Heart left ventricle (tissue), 16 donors: ENCODE data around the gene CCT5. TPM values are rescaled to one million over a fixed set of nuclear protein-coding genes. Genes with fewer than 3 reads are reported as not detected.

Experiments used
- ATAC-seq, 4 donors: fragments of 200-7000 bp; cut with Tn5 transposase; one replicate each; pipeline ENCODE4 v1.9.1; 2020 to 2022; ENCODE audit warnings: moderate library complexity in 4 of 4, mild to moderate bottlenecking in 3 of 4, moderate number of reproducible peaks in 1 of 4
- DNase-seq, 5 donors: peaks; one replicate each; pipeline ENCODE4 v3.0.0-alpha.2; 2020
- H3K27ac ChIP-seq, 12 donors: fragments of 200-600 bp; sonication (generic) in 4 of 12; one replicate each; pipeline versions ENCODE4 v1.5.0 to v1.8.0; 2016 to 2022; ENCODE audit warnings: mild to moderate bottlenecking in 2 of 12
- H3K27me3 ChIP-seq, 9 donors: fragments of 200-600 bp; sonication (generic) in 2 of 9; one replicate each; pipeline versions ENCODE4 v1.5.1 to v1.8.0; 2016 to 2022; ENCODE audit warnings: mild to moderate bottlenecking in 3 of 9
- H3K36me3 ChIP-seq, 9 donors: fragments of 200-600 bp; sonication (generic) in 2 of 9; one replicate each; pipeline versions ENCODE4 v1.5.0 to v1.8.0; 2018 to 2022; ENCODE audit warnings: mild to moderate bottlenecking in 2 of 9
- H3K4me1 ChIP-seq, 12 donors: fragments of 200-600 bp; sonication (generic) in 4 of 12; one replicate each; pipeline versions ENCODE4 v1.5.0 to v1.8.0; 2016 to 2022; ENCODE audit warnings: mild to moderate bottlenecking in 3 of 12
- H3K4me3 ChIP-seq, 12 donors: fragments of 200-600 bp; sonication (generic) in 4 of 12; one replicate each; pipeline versions ENCODE4 v1.5.0 to v1.8.0; 2017 to 2022; ENCODE audit warnings: mild to moderate bottlenecking in 9 of 12, moderate library complexity in 4 of 12
- H3K9me3 ChIP-seq, 12 donors: fragments of 200-600 bp; sonication (generic) in 4 of 12; one replicate each; pipeline versions ENCODE4 v1.5.0 to v1.8.0; 2016 to 2022; ENCODE audit warnings: mild to moderate bottlenecking in 1 of 12
- CTCF ChIP-seq, 12 donors: fragments of 200-600 bp; sonication (generic) in 4 of 12; IDR thresholded peaks; one replicate each; pipeline versions ENCODE4 v1.5.0 to v1.8.0; 2018 to 2022; ENCODE audit warnings: antibody characterized with exemption in 12 of 12, mild to moderate bottlenecking in 5 of 12
- POLR2A ChIP-seq, 2 donors: fragments of 450-650 bp; IDR thresholded peaks; one replicate each; pipeline ENCODE4 v1.6.1; 2017; ENCODE audit warnings: antibody characterized with exemption in 2 of 2, mild to moderate bottlenecking in 2 of 2, moderate library complexity in 2 of 2
- WGBS, 4 donors: extraction: QIAGEN DNeasy Blood & Tissue Kit in 2 of 4; methylation state at CpG; one replicate each; pipeline versions ENCODE4 v1.1.5 to v1.1.7; 2013 to 2018; 5-methylcytosine and 5-hydroxymethylcytosine counted together
- intact Hi-C, 10 donors: fragments of 100-400 bp; cut with DNase I; formaldehyde crosslinking; loops; one replicate each; pipeline versions ENCODE4 v1.11.1 to v1.14.2; 2022
- polyA plus RNA-seq, 2 donors: library from polyadenylated mRNA; stranded (reverse); fragments of 200-250 nt; gene quantifications; one replicate each; pipeline ENCODE4 v1.2.3, GENCODE V29; 2013
- total RNA-seq, 9 donors: library from RNA; depleted of rRNA in 2 of 9; stranded (reverse); fragments of >200 nt in 2 of 9; fragmentation: NEBNext Ultra II Directional in 3 of 9; extraction: Animal tissue kit (Norgen Biotek cat#: 25700) in 3 of 9; gene quantifications; one replicate each; pipeline versions ENCODE4 v1.1.0 to v1.2.4, GENCODE V29; 2016 to 2023
- donor health status: ischemic (EF 13 %, LVEDD 7.1; RV severe dilation, severe dysfunction).
- donor health status: healthy with polysubstance abuse.
- donor health status: DM: no; HTN: yes; CAD: no.
- donor health status: DM: no; HTN: no; CAD: no.
- donor health status: ischemic (EF 25% LVEDD 6.9; RV normal size, moderate dysfunction).
- donor health status: ischemic (EF 25% LVEDD 5.7; RV mildly dilated, moderate dysfunction).
- donor health status: healthy.
- donor health status: DM: yes; HTN: yes; CAD: no.
- donor health status: ischemic (EF 35%, LVEDD 5.7; RV mildly dilated, moderate dysfunction).
- donor health status: nonischemic (EF 11% LVEDD 7.7; RV severe dilation, severe dysfunction).
- donor health status: DM: yes; HTN: yes; CAD: no.
- donor health status: PGD.
- donor health status: ischemic (EF 29% LVEDD 5.4; RV normal size, mild dysfunction).
- donor health status: nonischemic (EF 23%, LVEDD 6.1; RV moderate dilation, normal function).

The CCT5 gene
- total and polyA plus RNA-seq, 11 donors = 73.1 to 318 (median 108) TPM

DNA sequence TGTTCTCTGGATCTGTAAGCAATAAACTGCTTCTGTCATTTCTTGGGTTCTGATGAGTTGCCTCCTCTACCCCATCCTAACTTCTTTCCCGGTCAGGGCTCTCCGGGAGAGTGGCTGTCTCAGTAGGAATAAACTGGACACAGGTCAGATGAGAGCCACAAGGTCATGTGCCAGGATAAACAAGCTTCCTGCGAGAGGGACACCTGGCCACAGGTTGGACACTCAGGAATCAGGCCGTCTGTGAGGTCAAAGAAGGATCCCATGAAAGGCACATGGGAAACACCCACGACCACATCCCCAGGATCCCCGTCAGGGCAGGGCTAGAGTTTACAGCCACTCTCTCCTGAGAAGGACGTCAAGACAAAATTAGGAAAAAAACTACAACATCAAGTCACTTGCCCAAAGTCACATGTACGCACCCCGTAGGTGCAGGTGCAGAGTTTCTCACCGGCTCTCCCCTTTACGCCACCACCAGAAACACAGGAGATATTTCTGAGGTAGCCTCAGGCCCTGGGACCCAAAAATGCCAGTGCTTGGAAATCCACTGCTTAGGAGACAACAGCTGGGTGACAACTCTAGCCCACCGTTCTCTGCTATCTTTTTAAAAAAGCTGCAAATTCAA lies 28.7 kb downstream of the CCT5 start:
- no peak for DNase-seq
- Histone ChIP-seq H3K27me3 (no peaks in the 10 kb centered on the region), H3K36me3 (peaks cover 0 to 28% (median 0%) of the 10 kb centered on the region in 9 donors), H3K9me3 (no peaks in the 10 kb centered on the region), H3K4me1 (peaks cover 0 to under 1% (median 0%) of the 10 kb centered on the region in 12 donors), H3K27ac (no peak overlapping the region), H3K4me3 (no peak overlapping the region)
- intact Hi-C loops = no loop called here
- ATAC-seq = no peak
- no peak for TF ChIP-seq CTCF (IDR thresholded peaks at IDR 0.05)
- TF ChIP-seq POLR2A (IDR thresholded peaks at IDR 0.05) = no peak
- 89 to 93% (median 92%) methylated on average over 12 of the region's 12 CpGs for WGBS, 4 donors

DNA sequence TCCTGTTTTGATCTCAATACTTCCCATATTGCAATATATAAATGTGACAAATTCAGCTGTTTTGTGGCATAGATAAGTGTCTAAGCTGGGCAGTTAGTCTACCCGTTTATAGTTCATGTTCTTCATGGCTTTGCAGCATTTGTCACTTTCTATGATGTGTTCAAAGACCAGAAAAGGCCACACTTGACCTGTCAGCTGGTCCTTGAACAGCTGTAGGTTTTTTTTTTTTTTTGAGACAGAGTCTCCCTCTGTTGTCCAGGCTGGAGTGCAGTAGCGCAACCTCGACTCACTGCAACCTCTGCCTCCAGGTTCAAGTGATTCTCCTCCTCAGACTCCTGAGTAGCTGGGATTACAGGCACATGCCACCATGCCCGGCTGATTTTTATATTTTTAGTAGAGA lies 29.2 kb downstream of the CCT5 start:
- Histone ChIP-seq H3K27ac (no peak overlapping the region), H3K4me1 (peaks cover 0 to 6% (median 1%) of the 10 kb centered on the region in 12 donors), H3K27me3 (no peaks in the 10 kb centered on the region), H3K4me3 (no peak overlapping the region), H3K36me3 (peaks cover 0 to 28% (median 0%) of the 10 kb centered on the region in 9 donors), H3K9me3 (no peaks in the 10 kb centered on the region)
- no peak for ATAC-seq
- DNase-seq = no peak
- no peak for TF ChIP-seq POLR2A (IDR thresholded peaks at IDR 0.05)
- no peak for TF ChIP-seq CTCF (IDR thresholded peaks at IDR 0.05)
- 86 to 94% (median 90%) methylated on average over 4 of the region's 4 CpGs for WGBS, 4 donors
- intact Hi-C loops = no loop called here

- Histone ChIP-seq H3K27ac (no peak overlapping the region), H3K36me3 (peaks cover 0 to 28% (median 0%) of the 10 kb centered on the region in 9 donors), H3K9me3 (no peaks in the 10 kb centered on the region), H3K4me1 (peaks cover 0 to 9% (median 2%) of the 10 kb centered on the region in 12 donors), H3K4me3 (no peak overlapping the region), H3K27me3 (no peaks in the 10 kb centered on the region)
- no peak for DNase-seq
- TF ChIP-seq POLR2A (IDR thresholded peaks at IDR 0.05) = no peak
- no peak for TF ChIP-seq CTCF (IDR thresholded peaks at IDR 0.05)
- ATAC-seq = no peak
- WGBS, 4 donors = 88 to 94% (median 93%) methylated on average over 7 of the region's 7 CpGs
- intact Hi-C loops = loop anchor here in 8 of 10 donors (5.0 to 10.0 kb wide), 7 partner anchors 55 to 355 kb away; partner anchors contain the start of gene MARCHF6 (in 1 of the 8)
These were observed 30.0 kb downstream of the CCT5 start for GRCh38 chr5:10279925-10280720.
